ENCODE data around the gene RSU1.

The RSU1 gene

DNA sequence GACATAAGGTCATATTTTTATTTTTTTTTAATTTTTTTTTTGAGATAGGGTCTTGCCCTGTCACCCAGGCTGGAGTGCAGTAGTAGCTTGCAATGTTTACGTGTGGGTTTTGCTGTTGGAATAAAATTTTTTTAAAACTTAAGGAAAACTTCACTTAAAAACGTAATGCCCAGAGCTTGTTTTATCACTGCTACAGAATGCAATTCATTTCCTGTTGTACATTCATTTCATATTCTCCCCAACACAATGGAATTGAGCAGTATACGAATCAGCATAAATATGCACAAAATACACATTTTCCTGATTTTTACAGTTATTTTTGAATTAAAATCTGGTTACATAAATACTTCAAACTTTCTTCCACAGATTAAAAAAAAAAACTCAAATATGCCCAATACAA lies 40.3 kb downstream of the RSU1 start:
- H3K4me2 ChIP-seq (ENCODE audit: insufficient read depth, low read length) = no peak overlapping the region
- H3K9me3 ChIP-seq (ENCODE audit: insufficient read depth, low read length, severe bottlenecking) = no peaks in the 10 kb centered on the region
- H3K4me3 ChIP-seq (ENCODE audit: low read depth in 1 of 2, low read length in 2 of 2) = no peak overlapping the region
- H3K4me1 ChIP-seq (ENCODE audit: insufficient read depth, low read length) = no peaks in the 10 kb centered on the region
- no peak overlapping the region for H3K27ac ChIP-seq (ENCODE audit: low read length)
- H3K27me3 ChIP-seq (ENCODE audit: insufficient read depth, low read length, poor library complexity) = no peaks in the 10 kb centered on the region
- no peak for ATAC-seq (ENCODE audit: insufficient read depth, low read depth)
- no peak overlapping the region for H3K9ac ChIP-seq (ENCODE audit: low read depth, low read length)
- TF ChIP-seq, protein P1, sequence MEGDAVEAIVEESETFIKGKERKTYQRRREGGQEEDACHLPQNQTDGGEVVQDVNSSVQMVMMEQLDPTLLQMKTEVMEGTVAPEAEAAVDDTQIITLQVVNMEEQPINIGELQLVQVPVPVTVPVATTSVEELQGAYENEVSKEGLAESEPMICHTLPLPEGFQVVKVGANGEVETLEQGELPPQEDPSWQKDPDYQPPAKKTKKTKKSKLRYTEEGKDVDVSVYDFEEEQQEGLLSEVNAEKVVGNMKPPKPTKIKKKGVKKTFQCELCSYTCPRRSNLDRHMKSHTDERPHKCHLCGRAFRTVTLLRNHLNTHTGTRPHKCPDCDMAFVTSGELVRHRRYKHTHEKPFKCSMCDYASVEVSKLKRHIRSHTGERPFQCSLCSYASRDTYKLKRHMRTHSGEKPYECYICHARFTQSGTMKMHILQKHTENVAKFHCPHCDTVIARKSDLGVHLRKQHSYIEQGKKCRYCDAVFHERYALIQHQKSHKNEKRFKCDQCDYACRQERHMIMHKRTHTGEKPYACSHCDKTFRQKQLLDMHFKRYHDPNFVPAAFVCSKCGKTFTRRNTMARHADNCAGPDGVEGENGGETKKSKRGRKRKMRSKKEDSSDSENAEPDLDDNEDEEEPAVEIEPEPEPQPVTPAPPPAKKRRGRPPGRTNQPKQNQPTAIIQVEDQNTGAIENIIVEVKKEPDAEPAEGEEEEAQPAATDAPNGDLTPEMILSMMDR (IDR thresholded peaks at IDR 0.05; ENCODE audit: borderline replicate concordance, extremely low read depth, low read length, poor library complexity, severe bottlenecking) = no peak
- no peak for TF ChIP-seq EZH2 (IDR thresholded peaks at IDR 0.05; ENCODE audit: borderline replicate concordance, low read depth, low read length, severe bottlenecking)
- DNase-seq = no peak
- H4K20me1 ChIP-seq (ENCODE audit: insufficient read depth, low read length) = no peaks in the 10 kb centered on the region
- H2AFZ ChIP-seq (ENCODE audit: low read depth, low read length) = no peak overlapping the region
- no peaks in the 10 kb centered on the region for H3K79me2 ChIP-seq (ENCODE audit: insufficient read depth, low read length)
- H3K36me3 ChIP-seq (ENCODE audit: insufficient read depth, low read length) = no peaks in the 10 kb centered on the region

DNA sequence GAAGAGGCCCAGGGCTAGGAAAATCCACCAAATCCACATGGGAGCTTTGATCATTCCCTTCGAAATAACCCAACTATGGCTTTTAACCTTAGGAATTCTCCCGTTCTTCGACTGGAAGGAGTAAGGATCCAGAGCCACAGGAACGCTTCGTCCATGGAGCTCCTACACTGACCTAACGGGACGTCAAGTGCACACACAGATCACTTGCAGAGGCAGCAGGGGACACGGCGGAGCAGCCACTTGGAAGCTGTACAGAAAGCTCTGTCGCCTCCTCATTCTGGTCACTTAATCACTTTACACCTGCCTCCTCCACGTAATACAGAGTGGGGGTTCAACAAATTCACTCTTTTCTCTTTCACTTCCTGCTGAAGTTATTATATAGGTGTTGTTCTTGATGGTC lies 43.9 kb downstream of the RSU1 start:
- Histone ChIP-seq H3K9me3 (ENCODE audit: insufficient read depth, low read length, severe bottlenecking) (no peaks in the 10 kb centered on the region), H3K4me1 (ENCODE audit: insufficient read depth, low read length) (no peaks in the 10 kb centered on the region), H3K4me3 (ENCODE audit: low read depth in 1 of 2, low read length in 2 of 2) (no peak overlapping the region), H2AFZ (ENCODE audit: low read depth, low read length) (no peak overlapping the region), H3K36me3 (ENCODE audit: insufficient read depth, low read length) (no peaks in the 10 kb centered on the region), H3K9ac (ENCODE audit: low read depth, low read length) (no peak overlapping the region), H3K4me2 (ENCODE audit: insufficient read depth, low read length) (no peak overlapping the region), H3K27me3 (ENCODE audit: insufficient read depth, low read length, poor library complexity) (no peaks in the 10 kb centered on the region), H4K20me1 (ENCODE audit: insufficient read depth, low read length) (peaks cover 3% of the 10 kb centered on the region; the same call in 1 of the 2 replicates), H3K27ac (ENCODE audit: low read length) (no peak overlapping the region), H3K79me2 (ENCODE audit: insufficient read depth, low read length) (no peaks in the 10 kb centered on the region)
- ATAC-seq (ENCODE audit: insufficient read depth, low read depth) = no peak
- no peak for TF ChIP-seq EZH2 (IDR thresholded peaks at IDR 0.05; ENCODE audit: borderline replicate concordance, low read depth, low read length, severe bottlenecking)
- TF ChIP-seq, protein P1 (IDR thresholded peaks at IDR 0.05; ENCODE audit: borderline replicate concordance, extremely low read depth, low read length, poor library complexity, severe bottlenecking) = no peak
- no peak for DNase-seq

DNA sequence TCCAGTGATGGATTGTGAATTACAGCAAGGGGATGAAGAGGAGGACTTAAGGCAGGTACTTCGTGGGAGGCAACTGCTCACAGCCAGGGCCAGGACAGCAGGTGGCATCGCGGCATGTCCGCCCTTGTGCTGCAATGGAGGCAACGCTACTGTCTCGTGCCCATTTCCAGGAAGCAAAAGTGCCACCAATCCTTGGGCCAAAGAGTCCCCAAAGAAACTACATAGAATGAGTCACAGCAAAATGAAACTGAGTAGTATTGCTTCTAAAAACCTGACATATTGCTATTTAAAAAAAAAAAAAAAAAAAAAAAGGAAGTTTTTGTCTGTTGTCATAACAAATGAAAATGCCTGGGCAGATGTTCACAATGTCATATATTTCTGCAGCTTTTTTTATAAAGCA lies 46.6 kb downstream of the RSU1 start:
- H3K4me1 ChIP-seq (ENCODE audit: insufficient read depth, low read length) = no peaks in the 10 kb centered on the region
- H3K9ac ChIP-seq (ENCODE audit: low read depth, low read length) = no peak overlapping the region
- H4K20me1 ChIP-seq (ENCODE audit: insufficient read depth, low read length) = peaks cover 3% of the 10 kb centered on the region; the same call in 1 of the 2 replicates
- no peak overlapping the region for H2AFZ ChIP-seq (ENCODE audit: low read depth, low read length)
- no peak for TF ChIP-seq EZH2 (IDR thresholded peaks at IDR 0.05; ENCODE audit: borderline replicate concordance, low read depth, low read length, severe bottlenecking)
- TF ChIP-seq, protein P1 (IDR thresholded peaks at IDR 0.05; ENCODE audit: borderline replicate concordance, extremely low read depth, low read length, poor library complexity, severe bottlenecking) = no peak
- DNase-seq = no peak
- H3K4me2 ChIP-seq (ENCODE audit: insufficient read depth, low read length) = no peak overlapping the region
- no peak overlapping the region for H3K27ac ChIP-seq (ENCODE audit: low read length)
- H3K9me3 ChIP-seq (ENCODE audit: insufficient read depth, low read length, severe bottlenecking) = no peaks in the 10 kb centered on the region
- H3K36me3 ChIP-seq (ENCODE audit: insufficient read depth, low read length) = no peaks in the 10 kb centered on the region
- H3K79me2 ChIP-seq (ENCODE audit: insufficient read depth, low read length) = no peaks in the 10 kb centered on the region
- no peak for ATAC-seq (ENCODE audit: insufficient read depth, low read depth)
- no peaks in the 10 kb centered on the region for H3K27me3 ChIP-seq (ENCODE audit: insufficient read depth, low read length, poor library complexity)
- H3K4me3 ChIP-seq (ENCODE audit: low read depth in 1 of 2, low read length in 2 of 2) = no peak overlapping the region

DNA sequence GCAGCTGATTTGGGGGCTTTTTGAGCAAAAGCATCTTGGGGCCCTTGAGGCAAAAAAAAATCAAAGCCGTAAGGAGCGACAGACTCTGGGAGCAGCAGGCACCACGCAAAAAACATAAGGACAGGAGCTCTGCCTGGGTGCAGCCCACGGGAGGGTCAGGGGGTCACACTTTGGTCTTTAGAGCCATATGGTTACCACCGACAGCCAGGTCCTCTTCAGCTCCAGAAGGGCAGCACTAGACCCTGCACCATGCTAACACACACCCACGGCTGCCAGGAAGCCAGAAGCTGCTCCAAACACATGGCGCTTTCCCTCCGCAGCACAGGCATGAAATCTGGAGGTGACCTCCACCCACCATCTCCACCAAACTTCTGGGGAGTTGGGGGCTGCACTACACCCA lies 47.1 kb downstream of the RSU1 start:
- H3K9me3 ChIP-seq (ENCODE audit: insufficient read depth, low read length, severe bottlenecking) = no peaks in the 10 kb centered on the region
- peaks cover 3% of the 10 kb centered on the region; the same call in 1 of the 2 replicates for H4K20me1 ChIP-seq (ENCODE audit: insufficient read depth, low read length)
- ATAC-seq (ENCODE audit: insufficient read depth, low read depth) (no peak), DNase-seq (no peak)
- H3K79me2 ChIP-seq (ENCODE audit: insufficient read depth, low read length) = no peaks in the 10 kb centered on the region
- H3K36me3 ChIP-seq (ENCODE audit: insufficient read depth, low read length) = no peaks in the 10 kb centered on the region
- H3K9ac ChIP-seq (ENCODE audit: low read depth, low read length) = no peak overlapping the region
- H3K4me3 ChIP-seq (ENCODE audit: low read depth in 1 of 2, low read length in 2 of 2) = no peak overlapping the region
- H3K4me2 ChIP-seq (ENCODE audit: insufficient read depth, low read length) = no peak overlapping the region
- H3K27me3 ChIP-seq (ENCODE audit: insufficient read depth, low read length, poor library complexity) = no peaks in the 10 kb centered on the region
- H2AFZ ChIP-seq (ENCODE audit: low read depth, low read length) = no peak overlapping the region
- H3K4me1 ChIP-seq (ENCODE audit: insufficient read depth, low read length) = no peaks in the 10 kb centered on the region
- TF ChIP-seq, protein P1 (IDR thresholded peaks at IDR 0.05; ENCODE audit: borderline replicate concordance, extremely low read depth, low read length, poor library complexity, severe bottlenecking) = no peak
- no peak for TF ChIP-seq EZH2 (IDR thresholded peaks at IDR 0.05; ENCODE audit: borderline replicate concordance, low read depth, low read length, severe bottlenecking)
- H3K27ac ChIP-seq (ENCODE audit: low read length) = no peak overlapping the region
